Fibroblast of peridontal ligament (primary cell): ENCODE measurements around the gene TUT1.
"Not testable (repeated sequence)": the region's sequence is repeated elsewhere in the genome, so short reads cannot be mapped to it uniquely, and the experiment has no call there.

Experiments
- DNase-seq: peaks from one replicate; pipeline ENCODE4 v3.0.0-alpha.2; 2010; ENCODE audit errors: extremely low read depth

The TUT1 gene

DNA sequence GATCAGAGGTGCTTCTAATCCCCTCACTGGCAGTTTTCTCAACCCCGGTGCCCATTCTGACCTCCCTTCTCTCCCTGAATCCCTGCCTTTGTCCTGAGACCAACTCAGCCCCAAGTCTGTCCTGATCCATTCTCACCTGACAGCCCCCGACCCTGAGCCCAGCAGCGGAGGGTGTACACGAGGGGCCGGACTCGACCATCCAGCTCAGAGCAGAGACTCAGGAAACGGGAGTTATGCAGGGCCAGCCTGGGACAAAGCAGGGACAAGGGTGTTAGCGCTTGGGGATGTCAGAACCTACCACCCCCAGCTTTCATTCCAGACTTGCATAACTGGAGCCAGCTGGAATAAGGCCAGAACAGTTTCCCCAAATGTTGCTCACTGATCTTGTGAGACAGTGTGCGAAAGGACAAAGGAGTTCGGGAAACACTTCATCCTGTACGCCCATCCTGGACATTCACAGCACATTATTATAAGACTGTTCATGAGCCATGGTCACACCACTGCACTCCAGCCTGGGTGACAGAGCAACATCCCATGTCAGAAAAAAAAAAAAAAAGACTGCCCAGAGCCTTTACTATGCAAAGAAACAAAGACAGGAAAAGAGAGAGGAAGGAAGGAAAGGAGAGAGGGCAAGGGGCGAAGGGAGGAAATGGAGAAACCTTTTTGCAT, 14.1 kb downstream of the TUT1 start:
- no peak for DNase-seq

DNA sequence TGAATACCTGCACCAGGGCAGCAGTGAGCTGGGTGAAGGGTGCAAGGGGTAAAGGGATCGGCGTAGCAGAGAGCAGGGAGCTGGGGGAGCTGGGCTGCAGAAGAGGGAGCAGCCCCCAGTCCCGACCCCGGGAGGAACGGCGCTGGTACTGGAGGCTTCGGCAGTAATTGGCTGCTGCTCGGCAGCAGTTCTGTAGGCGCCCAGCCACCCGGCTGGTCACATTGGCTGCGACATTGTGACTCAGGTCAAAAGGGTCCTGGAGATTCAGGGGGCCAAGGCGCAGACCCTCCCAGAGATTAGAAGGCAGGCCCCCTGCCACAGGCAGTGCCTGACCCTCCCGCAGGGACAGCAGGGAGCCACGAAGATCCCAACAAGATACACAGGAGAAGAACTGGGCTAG, 15.5 kb downstream of the TUT1 start:
- DNase-seq: no peak

DNA sequence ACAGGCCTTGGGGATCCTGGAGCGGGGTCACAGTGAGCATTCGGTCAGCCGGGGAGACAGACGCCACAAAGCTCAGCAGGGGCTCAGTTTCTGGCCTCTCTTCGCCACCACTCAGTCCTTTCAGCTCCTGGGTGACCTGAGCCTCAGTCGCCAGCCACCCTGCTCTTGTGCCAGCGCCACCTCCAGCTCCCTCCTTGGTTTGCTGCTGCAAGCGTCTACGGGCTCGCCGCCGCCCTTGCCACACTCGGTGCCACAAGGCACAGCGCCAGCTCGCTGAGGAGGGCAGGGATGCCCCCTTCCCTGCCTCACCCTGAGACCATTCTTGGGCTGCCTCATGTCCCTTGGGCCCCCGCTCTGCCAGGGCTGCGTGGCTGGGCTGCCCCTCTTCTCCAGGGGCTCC, 16.2 kb downstream of the TUT1 start:
- no peak for DNase-seq

DNA sequence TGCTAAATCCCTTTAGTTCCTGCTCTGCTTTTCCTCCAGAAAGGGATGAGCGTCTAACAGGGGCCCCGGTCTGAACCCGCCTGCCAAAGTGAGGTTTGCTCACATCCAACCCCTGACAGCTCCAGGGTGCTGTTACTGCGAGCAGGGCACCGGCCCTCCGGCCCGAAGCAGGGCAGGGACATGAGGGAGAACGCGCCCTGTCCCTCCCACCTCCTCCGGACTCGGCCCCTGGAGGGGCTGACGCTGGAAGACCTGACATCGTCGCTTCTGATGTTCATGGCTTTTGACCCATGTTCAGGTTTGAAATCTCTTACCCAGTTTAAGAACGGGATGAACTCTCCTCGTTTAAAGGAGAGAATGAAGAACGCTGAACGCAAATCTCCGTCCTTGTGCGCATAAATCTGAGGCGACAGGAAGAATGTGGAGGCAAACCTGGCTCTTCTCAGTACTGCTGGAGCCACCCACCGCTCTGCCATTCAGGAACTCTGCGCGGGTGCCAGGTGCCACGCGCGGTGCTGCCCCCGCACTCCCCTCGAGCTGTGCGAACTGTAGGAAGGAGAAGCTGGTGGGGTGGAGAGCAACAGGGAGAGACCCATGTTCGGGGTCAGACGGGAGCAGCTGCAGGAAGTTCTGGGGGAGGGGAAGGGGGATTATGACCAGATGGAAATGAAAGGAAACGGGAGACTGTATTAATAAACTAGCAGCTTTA, 16.8 kb downstream of the TUT1 start:
- DNase-seq: peak; percentile 36

DNA sequence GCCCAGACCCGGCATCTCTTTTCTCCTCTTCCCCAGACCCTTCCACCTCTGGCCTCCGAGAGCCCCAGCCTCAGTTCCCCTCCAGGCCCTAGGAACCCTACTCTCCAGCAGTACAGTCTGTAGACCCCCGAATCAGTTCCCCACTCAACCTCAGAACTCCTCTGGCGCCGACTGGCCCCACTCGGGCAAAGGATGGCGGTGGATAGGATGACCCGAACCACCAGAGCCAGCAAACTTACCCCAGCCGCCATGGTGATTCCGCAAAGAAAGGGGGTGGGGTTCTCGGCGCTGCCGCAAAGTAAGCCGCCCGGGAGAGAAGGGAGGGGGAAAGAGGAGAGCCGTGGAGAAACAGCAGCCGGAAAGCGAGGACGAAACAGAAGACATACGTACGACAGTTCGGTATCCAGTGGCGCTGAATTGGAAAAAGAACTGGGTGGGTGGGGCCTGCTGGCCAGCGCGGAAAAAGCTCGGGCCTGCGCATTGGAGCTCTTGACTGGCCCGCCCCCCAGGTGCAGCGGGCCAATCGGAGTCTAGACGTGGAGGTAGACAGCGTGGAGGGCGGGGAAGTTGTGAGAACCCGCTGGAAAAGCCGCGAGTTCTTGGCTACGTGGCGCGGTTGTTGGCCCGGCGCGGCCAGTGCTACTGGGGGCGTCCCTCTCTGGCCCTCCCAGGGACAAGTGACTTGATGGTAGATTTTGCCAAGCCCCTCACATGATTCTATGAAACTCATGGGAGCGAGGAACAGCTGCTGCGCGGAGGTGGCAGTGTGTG, 17.5 kb downstream of the TUT1 start, which contains the start of gene EEF1G:
EEF1G (minus strand) TSS at position 300 of the 771 bp plus-strand sequence; CDS start at position 251, 49 bp downstream.
- DNase-seq: peak; percentile 100

DNA sequence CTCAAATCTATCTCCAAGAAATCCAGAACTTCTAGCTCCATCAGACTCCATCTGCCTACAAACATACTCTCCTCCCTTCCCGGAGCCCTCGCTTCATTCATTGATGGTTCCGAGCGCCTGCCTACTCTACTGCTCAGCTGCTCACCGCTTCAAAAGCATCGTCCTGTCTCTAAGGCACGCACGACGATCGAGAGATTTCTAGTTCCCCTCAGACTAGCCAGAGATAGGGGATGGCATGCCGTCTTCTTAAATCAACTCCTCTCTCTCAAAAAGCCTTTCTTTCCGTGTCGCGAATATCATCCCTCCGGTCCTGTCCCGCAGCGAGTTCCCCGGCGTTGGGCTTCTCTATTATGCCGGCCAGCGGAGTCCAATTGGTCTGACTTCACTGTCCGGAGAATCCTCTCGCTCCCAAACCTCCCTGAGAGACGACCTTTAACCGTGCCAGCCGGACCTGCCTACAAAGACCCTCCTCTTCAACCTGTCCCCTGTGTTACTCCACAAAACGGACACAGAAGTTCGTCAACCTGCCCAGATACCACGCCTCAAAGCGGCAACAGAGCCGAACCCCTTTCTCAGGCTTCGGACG, 18.2 kb downstream of the TUT1 start:
- peak; percentile 22 for DNase-seq

DNA sequence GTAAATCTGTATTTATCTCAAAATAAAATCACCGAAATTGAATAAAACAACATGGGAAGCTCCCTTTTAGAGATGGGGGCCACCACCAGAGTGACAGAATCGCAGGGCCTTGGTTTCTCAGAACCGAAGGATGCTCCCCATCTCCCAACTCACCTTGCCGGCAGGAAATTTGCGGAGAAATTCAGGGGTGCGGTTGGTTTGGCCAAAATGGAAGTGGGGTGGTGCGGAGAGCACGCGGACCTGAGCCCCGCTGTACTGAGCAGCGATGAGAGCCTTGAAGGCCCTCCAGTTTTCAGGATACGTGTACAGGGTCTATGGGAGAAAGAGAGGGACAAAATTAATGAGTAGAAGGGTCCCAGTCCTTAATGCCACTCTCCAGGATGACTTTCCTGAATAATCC, 18.9 kb downstream of the TUT1 start:
- DNase-seq: no peak

DNA sequence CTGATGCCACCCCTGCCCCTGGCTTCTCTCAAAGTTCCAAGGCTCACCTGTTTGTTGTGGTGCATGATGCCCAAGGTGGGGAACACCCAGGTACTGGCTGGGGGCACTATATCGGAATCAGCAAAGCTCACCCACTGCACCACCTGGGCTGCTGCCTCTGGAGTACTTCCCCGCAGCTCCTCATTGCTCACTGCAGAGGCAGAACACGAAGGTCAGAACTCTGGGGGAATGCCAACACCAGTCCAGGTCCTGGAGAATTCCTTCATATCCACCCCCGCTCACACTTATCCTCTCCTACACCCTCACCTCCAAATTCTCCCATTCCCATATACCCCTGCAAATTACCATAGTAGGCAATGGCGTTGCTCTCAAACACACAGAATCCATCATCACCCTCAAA, 19.8 kb downstream of the TUT1 start:
- DNase-seq: not testable (repeated sequence)

DNA sequence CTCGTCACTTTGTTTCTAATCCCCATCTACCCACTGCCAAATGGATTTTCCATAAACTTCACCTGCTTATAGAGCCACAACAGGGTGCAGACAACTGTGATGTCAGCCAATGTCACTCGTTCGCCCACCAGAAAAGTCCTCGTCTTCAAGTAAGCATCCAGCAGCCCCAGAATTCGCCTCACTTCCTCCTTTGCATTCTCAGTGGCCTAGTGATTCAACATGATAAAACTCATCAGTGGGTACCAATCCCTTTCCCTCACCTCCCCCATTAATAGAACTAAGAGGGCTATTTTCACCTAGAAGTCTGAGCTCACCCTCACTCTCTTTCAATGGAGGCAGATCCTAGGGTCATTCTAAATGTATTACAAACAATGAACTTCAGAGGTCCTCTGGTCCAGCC, 20.4 kb downstream of the TUT1 start:
- not testable (repeated sequence) for DNase-seq

DNA sequence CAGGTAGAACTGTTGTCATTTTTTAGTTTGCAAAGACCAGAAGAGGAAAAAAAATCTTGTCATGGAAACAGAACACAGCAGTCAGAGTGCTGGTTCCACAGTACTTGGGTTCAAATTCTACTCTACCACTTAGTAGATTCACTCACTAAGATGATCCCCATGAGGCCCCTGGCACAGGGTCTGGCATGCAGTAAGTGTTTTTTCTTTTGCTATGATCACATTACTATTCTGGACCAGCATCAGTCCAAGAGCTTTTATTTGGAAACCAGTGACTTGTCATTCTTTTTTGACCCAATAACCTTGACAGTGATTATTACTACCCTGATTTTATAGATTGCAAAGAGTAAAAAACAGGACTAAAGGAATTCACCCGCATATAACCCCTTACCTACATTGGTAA, 21.7 kb downstream of the TUT1 start:
- no peak for DNase-seq

DNA sequence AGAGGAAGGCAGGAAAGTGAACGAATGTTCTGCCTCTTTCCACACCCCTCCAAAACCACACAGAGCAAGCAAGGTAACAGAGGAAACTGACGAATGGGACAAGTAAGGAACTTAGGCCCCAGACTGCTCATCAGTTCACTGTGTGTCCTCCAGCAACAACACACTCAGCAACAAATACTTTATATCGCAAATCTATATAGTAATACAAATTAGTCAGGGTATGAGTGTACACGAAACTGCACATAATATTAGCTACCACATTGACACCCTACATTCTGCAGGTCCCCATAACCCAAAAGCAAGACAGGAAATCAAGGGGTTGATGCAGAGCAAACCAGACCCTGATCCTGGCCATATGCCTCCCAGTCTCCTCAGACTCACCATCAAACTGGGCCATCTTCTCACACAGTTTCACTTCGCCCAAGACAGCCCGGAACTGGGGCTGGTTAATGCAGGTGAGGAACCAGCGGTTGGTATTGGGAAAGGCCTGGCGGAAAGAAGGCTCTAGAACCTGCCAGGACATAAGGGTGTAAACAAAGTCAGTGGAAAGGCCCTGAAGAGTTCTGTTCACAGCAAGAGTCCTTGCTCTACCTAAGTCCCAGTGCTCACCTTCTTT, 24.2 kb downstream of the TUT1 start:
- no peak for DNase-seq

DNA sequence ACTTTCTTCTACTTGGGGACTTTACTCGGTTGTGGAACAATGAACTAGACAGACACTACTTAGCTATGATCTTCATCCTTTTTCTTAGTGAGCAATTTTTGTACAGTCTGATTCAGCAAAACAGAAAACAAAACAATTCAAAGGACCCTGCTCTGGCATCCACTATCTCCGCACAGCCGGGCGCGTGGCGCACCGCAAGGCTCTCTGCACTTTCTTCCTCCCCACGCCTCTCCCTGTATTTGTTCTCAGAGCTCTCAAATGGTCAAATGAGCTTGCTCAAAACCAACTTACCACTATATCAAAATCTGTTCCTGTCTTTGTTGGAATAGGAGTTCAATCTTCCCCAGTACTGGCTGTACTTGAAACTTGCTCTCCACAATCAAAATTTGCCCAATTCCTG, 25.1 kb downstream of the TUT1 start:
- no peak for DNase-seq

DNA sequence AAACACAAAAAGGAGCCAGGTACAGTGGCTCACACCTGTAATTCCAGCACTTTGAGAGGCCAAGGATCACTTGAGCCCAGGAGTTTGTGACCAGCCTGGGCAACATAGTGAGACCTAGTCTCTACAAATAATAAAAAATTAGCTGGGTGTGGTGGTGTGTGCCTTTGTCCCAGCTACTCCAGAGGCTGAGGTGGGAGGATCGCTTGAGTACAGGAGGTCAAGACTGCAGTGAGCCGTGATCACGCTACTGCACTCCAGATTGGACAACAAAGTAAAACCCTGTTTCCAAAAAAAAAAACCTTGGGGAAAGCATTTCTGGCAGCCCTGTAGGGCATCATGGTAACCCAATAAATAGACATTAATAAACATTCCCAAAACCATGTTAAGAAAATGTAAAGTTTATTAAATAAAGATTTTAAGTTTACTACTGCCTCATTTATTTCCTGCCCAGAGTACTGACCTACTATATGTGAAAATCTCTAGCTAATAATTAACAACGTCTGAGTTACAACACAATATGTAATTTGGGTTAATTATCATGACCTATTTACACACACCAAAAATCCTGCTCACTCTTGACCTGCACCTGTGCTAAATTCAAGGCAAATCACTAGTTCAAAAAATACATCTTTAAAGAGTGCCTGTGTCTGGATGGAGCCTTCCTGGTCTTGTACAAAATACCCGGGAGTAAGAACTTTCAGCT, 26.1 kb downstream of the TUT1 start:
- no peak for DNase-seq

DNA sequence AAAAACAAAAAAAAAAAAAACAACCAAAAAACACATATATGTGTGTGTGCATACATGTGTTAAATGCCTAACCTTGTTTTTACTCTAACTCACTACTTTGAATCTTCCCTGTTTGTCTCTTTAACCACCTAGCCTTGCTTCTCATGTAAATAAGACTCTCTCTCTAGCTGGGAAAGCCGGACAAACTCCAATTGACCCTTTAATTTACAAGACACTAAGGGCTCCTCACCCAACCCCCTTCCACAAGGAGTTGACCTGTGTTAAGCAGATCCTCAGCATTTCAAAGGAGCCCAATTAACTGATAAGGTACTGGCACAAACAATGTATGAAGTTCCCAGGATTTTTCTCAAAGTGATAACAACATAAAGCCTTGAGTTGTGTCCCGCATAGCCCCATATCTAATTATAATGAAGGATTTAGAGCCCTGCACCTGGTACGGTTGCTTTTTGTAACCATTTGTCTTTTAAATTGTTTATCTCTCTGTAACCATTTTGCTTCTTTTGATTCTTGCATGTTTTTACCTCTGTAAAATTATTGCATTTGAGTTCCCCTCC, 29.6 kb downstream of the TUT1 start:
- DNase-seq: not testable (repeated sequence)

DNA sequence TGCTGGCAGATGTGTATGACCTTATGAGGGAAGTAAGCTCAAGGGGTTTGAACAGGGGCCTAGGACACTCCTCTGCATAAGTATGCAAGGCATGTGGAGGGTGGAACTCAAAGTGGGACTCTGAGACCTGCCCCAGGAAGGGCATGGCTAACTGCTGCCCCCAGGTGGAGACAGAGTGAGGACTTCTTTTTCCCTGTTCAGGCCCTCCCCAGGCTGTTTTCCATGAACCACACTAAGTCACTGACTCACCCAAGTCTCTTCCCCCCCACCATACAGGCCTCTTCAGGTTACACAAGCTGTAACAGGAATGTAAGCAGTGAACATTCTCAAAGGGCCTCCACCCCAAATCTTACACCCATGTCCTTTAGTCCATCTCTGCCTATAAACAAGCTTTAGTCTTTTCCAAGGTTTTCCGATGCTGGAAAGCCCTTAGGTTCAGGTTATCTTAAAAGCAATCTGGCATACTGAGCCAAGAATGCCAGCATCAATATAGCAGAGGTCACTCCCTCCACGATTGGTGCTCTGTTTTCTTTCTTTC, 30.7 kb downstream of the TUT1 start:
- DNase-seq: peak; percentile 98

DNA sequence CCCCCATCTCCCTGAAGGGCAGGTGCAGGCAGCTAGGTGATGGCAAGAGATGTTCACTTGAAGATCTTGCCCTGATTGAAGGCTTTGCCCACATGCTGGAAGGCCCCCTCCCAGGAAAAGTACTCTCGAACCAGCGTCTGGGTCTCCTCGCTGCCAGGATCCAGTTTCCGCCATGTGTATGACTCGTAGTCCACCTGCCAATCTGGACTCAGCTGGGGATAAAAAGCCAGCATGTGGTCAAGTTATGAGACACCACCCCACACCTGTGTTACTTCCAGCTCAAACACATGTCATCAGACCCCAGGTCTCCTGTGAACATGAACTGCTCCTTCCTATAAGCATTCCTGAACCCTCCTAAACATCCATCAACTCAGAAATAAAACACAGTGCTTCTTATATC, 31.7 kb downstream of the TUT1 start:
- not testable (repeated sequence) for DNase-seq

DNA sequence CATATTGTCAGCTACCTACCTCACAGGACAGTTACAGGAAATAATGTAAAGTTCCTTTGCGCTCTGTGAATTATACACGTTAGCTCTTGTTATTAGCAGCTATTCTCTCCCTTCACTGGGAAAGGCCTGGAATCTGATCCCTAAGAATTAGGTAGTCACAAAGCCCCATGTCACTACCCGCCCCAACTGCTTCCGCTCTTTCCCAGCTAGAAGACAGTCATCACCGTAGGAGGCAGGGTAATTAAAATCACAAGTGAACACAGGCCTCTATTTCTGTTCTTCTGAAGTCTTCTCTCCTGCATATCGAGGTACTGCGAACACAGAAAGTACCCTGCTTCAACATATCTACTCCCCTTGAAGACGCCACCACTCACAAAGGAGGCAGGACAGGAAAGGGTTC, 32.1 kb downstream of the TUT1 start:
- DNase-seq: no peak

DNA sequence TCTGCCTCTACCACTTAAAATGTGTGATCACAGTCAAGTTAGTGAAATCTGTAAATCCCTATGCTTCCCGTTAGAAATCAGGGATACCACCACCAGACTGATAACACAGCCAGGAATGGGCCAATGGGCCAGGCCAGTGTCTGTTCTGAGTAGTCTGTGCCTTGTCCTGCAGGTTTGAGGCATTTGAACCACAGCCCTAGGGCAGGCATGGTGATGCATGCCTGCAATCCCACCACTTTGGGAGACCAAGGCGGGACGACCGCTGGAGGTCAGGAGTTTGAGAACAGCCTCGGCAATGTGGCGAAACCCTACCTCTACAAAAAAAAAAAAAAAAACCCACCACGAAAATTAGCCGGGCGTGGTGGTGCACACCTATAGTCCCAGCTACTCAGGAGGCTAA, 32.7 kb downstream of the TUT1 start:
- no peak for DNase-seq

DNA sequence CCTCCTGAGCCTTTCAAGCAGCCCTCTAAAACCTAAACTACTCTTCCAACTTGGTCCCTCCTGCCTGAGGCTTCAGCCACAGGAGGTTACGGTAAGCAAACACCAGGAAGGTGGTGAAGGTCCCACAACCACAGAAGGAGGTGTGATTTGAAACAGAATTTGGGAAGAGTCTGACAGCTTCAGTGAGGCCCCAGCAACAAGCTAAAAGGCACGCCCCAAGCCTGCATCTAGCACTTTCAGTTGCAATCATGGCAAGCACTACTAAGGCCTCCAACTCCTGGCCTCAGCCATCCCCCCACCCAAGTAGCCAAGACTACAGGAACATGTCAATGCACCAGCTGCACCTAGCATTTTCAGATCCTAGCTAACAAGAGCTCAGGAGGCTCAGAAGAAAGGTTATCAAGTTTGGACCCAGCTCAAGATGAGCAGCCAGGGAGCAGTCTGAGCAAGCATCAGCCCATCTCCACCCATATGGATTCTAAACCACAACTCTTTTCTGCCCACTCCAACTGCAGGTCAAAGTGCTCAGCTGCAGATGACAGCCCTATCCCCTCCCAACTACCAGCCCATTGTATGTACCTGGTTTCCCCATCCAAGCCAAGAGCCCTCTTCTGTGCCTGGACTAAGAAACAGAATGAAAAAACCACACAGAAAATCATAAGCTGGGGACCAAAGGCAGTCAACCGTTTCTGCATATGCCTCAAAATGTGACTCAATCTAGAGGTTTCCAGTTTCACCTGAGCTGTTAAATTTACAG, 34.3 kb downstream of the TUT1 start:
- no peak for DNase-seq
